SW 1271 (cell line): ENCODE results near the gene NFIA.

Experiments used
- DNase-seq, 2 experiments: peaks; one replicate each; lab custom pipeline; 2025; lab: John Stamatoyannopoulos, UW

The NFIA gene

GRCh38 chr1:61332796-61333195 is 250.4 kb downstream of the NFIA start:
- no peak for DNase-seq

- DNase-seq: no peak
Observed at GRCh38 chr1:61334718-61335589, 252.6 kb downstream of the NFIA start.

- DNase-seq: no peak
Observed at GRCh38 chr1:61337037-61337436, 254.7 kb downstream of the NFIA start.

GRCh38 chr1:61337441-61337951 is 255.1 kb downstream of the NFIA start:
- DNase-seq: no peak

GRCh38 chr1:61337981-61338848 is 255.9 kb downstream of the NFIA start:
- DNase-seq: peak in 1 of 2 experiments; percentile 50

GRCh38 chr1:61338899-61339298 is 256.5 kb downstream of the NFIA start:
- no peak for DNase-seq

- no peak for DNase-seq
Observed at GRCh38 chr1:61341426-61341825, 259.1 kb downstream of the NFIA start.

GRCh38 chr1:61343734-61344420 is 261.5 kb downstream of the NFIA start:
- no peak for DNase-seq

GRCh38 chr1:61344696-61345095 is 262.3 kb downstream of the NFIA start:
- DNase-seq: no peak

- DNase-seq: no peak
Observed at GRCh38 chr1:61348025-61348665, 265.8 kb downstream of the NFIA start.

- DNase-seq: no peak
Observed at GRCh38 chr1:61352845-61353435, 270.6 kb downstream of the NFIA start.

GRCh38 chr1:61353797-61354406 is 271.5 kb downstream of the NFIA start:
- DNase-seq: no peak

GRCh38 chr1:61356016-61356415 is 273.7 kb downstream of the NFIA start:
- DNase-seq: no peak

GRCh38 chr1:61356995-61357394 is 274.6 kb downstream of the NFIA start:
- DNase-seq: no peak

GRCh38 chr1:61357539-61357938 is 275.2 kb downstream of the NFIA start:
- no peak for DNase-seq

GRCh38 chr1:61358770-61359455 is 276.6 kb downstream of the NFIA start:
- no peak for DNase-seq

- no peak for DNase-seq
Observed at GRCh38 chr1:61361931-61362330, 279.6 kb downstream of the NFIA start.

GRCh38 chr1:61362351-61362750 is 280.0 kb downstream of the NFIA start:
- DNase-seq: no peak

GRCh38 chr1:61368366-61368765 is 286.0 kb downstream of the NFIA start:
- DNase-seq: no peak

- DNase-seq: no peak
Observed at GRCh38 chr1:61368876-61369275, 286.5 kb downstream of the NFIA start.
